ENCODE measurements around the gene UBTF. TPM values are rescaled to one million over a fixed set of nuclear protein-coding genes. Genes with fewer than 3 reads are reported as not detected.
A peak's percentile ranks its signal among the peaks of the same experiment; 100 is the strongest.

Gene UBTF, protein sequence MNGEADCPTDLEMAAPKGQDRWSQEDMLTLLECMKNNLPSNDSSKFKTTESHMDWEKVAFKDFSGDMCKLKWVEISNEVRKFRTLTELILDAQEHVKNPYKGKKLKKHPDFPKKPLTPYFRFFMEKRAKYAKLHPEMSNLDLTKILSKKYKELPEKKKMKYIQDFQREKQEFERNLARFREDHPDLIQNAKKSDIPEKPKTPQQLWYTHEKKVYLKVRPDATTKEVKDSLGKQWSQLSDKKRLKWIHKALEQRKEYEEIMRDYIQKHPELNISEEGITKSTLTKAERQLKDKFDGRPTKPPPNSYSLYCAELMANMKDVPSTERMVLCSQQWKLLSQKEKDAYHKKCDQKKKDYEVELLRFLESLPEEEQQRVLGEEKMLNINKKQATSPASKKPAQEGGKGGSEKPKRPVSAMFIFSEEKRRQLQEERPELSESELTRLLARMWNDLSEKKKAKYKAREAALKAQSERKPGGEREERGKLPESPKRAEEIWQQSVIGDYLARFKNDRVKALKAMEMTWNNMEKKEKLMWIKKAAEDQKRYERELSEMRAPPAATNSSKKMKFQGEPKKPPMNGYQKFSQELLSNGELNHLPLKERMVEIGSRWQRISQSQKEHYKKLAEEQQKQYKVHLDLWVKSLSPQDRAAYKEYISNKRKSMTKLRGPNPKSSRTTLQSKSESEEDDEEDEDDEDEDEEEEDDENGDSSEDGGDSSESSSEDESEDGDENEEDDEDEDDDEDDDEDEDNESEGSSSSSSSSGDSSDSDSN
- total RNA-seq (ENCODE audit: low replicate concordance), result 23.7 and 32.9 TPM in 2 replicates

DNA sequence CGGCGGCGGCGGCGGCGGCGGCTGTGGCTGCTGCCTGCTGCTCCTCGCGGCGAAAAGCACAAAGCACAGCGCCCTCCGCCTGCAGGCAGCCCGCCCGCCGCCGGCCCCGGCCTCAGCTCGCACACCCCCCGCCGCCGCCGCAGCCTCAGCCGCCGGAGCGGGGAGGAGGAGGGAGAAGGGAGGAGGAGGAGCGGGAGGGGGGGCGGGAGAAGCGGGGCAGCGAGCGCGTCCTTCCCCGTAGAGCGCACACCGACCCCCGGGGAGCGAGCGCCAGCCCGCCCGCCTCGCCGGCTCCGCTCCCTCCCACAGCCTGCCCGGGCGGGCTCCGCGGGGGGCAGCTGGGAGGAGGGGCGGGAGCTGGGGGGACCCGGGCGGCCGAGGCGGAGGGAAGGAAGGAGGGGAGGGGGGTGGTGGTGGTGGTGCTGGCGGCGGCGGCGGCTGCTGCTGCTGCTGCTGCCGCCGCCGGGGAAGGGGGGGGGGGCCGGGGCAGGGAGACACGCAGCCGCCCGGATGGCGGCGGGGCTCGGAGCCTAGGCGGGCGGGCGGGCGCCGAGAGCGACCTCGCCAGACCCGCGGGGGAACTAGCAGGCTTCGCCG, at the start of gene UBTF:
UBTF (minus strand) TSS at position 60 of the 597 bp plus-strand sequence. CDS start 1,446 bp downstream, outside the sequence.
- peak within 1 kb of the TSS; percentile 79 for H3K27ac Mint-ChIP-seq
- Histone ChIP-seq H3K27me3 (no peaks in the 10 kb centered on the region), H3K4me2 (peak within 1 kb of the TSS; percentile 92), H4K20me1 (ENCODE audit: low read depth) (peaks cover 59% of the 10 kb centered on the region), H3K36me3 (no peaks in the 10 kb centered on the region), H3F3A (ENCODE audit: low read depth) (peaks cover 38% of the 10 kb centered on the region), H3K9ac (peak within 1 kb of the TSS; percentile 88), H3K4me3 (peak within 1 kb of the TSS; percentile 86), H3K79me2 (ENCODE audit: low read depth) (peaks cover 73% of the 10 kb centered on the region), H3K27ac (peak within 1 kb of the TSS; percentile 95), H3K4me1 (peaks cover 10% of the 10 kb centered on the region), H3K9me3 (ENCODE audit: low read depth) (no peaks in the 10 kb centered on the region), H2AFZ (replicated peaks) (no peak within 1 kb of the TSS)
- peaks cover 7% of the 10 kb centered on the region for H3K36me3 Mint-ChIP-seq
- TF ChIP-seq EZH2phosphoT487 (IDR thresholded peaks at IDR 0.05) (no peak), EZH2 (IDR thresholded peaks at IDR 0.05) (no peak)
- TF ChIP-seq, protein P1, sequence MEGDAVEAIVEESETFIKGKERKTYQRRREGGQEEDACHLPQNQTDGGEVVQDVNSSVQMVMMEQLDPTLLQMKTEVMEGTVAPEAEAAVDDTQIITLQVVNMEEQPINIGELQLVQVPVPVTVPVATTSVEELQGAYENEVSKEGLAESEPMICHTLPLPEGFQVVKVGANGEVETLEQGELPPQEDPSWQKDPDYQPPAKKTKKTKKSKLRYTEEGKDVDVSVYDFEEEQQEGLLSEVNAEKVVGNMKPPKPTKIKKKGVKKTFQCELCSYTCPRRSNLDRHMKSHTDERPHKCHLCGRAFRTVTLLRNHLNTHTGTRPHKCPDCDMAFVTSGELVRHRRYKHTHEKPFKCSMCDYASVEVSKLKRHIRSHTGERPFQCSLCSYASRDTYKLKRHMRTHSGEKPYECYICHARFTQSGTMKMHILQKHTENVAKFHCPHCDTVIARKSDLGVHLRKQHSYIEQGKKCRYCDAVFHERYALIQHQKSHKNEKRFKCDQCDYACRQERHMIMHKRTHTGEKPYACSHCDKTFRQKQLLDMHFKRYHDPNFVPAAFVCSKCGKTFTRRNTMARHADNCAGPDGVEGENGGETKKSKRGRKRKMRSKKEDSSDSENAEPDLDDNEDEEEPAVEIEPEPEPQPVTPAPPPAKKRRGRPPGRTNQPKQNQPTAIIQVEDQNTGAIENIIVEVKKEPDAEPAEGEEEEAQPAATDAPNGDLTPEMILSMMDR (IDR thresholded peaks at IDR 0.05), result no peak
- peak; percentile 91 for DNase-seq (ENCODE audit: low spot score)
- H3K27me3 Mint-ChIP-seq (ENCODE audit: insufficient read depth, low read depth), result peaks cover 13% of the 10 kb centered on the region
- peak within 1 kb of the TSS; percentile 93 for H3K4me3 Mint-ChIP-seq
- no peaks in the 10 kb centered on the region for H3K9me3 Mint-ChIP-seq
- peaks cover 26% of the 10 kb centered on the region for H3K4me1 Mint-ChIP-seq

DNA sequence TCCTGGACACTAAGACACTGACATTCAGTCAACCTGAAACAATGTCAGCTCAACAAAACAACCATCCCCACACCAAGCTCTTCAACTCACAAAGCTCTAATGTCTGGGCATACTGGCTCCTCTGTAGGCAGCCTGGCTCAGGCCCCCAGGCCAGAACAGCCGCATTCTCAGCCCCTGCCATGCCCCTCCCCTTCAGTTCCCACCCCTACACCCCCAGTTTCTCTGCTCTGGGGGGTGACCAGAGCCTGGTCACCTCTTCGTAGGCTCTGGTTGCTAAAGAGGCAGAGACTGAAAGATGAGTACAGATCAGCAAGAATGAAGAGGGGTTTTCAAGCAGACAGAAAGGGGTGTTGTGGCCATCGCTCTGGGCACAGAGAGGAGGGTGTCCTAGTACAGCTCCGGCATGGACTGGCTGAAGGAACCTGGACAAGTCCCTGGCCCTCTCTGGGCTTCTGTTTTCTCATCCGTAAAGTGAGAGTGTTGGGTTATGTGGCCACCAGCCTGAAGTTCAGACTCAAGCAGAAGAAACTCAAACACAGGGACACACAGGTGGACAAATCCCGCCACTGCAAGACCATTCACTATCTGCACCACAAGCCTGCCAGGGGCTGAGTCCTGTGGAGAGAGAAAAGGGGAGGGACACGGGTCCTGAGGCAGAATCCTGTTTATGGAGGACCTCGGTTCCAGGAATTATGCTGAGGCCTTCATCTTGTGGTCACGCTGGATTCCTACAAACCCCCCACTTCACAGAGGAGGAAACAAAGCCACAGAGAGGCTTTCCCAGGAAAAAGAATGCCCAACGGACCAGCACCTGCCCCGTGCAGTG, 49.4 kb upstream of the UBTF start:
- H3K9me3 Mint-ChIP-seq, result no peaks in the 10 kb centered on the region

More for the DNA sequence above, 49.4 kb upstream of the UBTF start:
- Histone ChIP-seq H3K9ac (no peak overlapping the region), H3K4me1 (peaks cover 11% of the 10 kb centered on the region), H3K36me3 (no peaks in the 10 kb centered on the region), H3K27me3 (no peaks in the 10 kb centered on the region), H4K20me1 (ENCODE audit: low read depth) (no peaks in the 10 kb centered on the region), H3K27ac (no peak overlapping the region), H3K9me3 (ENCODE audit: low read depth) (no peaks in the 10 kb centered on the region), H3K79me2 (ENCODE audit: low read depth) (no peaks in the 10 kb centered on the region), H2AFZ (replicated peaks) (no peak overlapping the region), H3F3A (ENCODE audit: low read depth) (no peaks in the 10 kb centered on the region), H3K4me3 (no peak overlapping the region), H3K4me2 (peak overlapping the region; percentile 13)
- Mint-ChIP-seq H3K27ac (peak overlapping the region; percentile 72), H3K27me3 (ENCODE audit: insufficient read depth, low read depth) (peaks cover 13% of the 10 kb centered on the region), H3K4me1 (peaks cover 9% of the 10 kb centered on the region), H3K4me3 (peak overlapping the region; percentile 5), H3K36me3 (no peaks in the 10 kb centered on the region)
- no peak for TF ChIP-seq EZH2 (IDR thresholded peaks at IDR 0.05)
- TF ChIP-seq, protein P1 (IDR thresholded peaks at IDR 0.05), result no peak
- TF ChIP-seq EZH2phosphoT487 (IDR thresholded peaks at IDR 0.05), result no peak
- DNase-seq (ENCODE audit: low spot score), result no peak

All from neural progenitor cell (in vitro differentiated cells).